GM23248 (cell line): ENCODE measurements around the gene COQ9. TPM values are rescaled to one million over a fixed set of nuclear protein-coding genes. Genes with fewer than 3 reads are reported as not detected.

Source experiments
- DNase-seq: peaks from one replicate; pipeline ENCODE4 v3.0.0-alpha.2; 2015
- H2AFZ ChIP-seq: fragments of 200-600 bp; sonication (generic); 2 replicates; pipeline ENCODE4 v1.6.1; 2016; ENCODE audit warnings: antibody characterized with exemption
- H3F3A ChIP-seq: fragments of 200-600 bp; sonication (generic); 2 replicates; pipeline ENCODE4 v1.6.1; 2016; ENCODE audit warnings: mild to moderate bottlenecking, antibody characterized with exemption, mixed run types; ENCODE audit not compliant: insufficient read depth
- H3K27ac ChIP-seq: fragments of 200-600 bp; sonication (generic); 2 replicates; pipeline ENCODE4 v1.5.1; 2016; ENCODE audit warnings: mild to moderate bottlenecking
- H3K27me3 ChIP-seq: fragments of 200-600 bp; sonication (generic); replicated peaks from 2 replicates; pipeline ENCODE4 v1.6.1; 2016; ENCODE audit warnings: mild to moderate bottlenecking; ENCODE audit not compliant: insufficient read depth
- H3K36me3 ChIP-seq: fragments of 200-600 bp; sonication (generic); 2 replicates; pipeline ENCODE4 v1.6.1; 2016; ENCODE audit warnings: low read depth, mild to moderate bottlenecking
- H3K4me1 ChIP-seq: fragments of 200-600 bp; sonication (generic); 2 replicates; pipeline ENCODE4 v1.6.1; 2016; ENCODE audit warnings: mild to moderate bottlenecking; ENCODE audit not compliant: insufficient read depth
- H3K4me2 ChIP-seq: fragments of 200-600 bp; sonication (generic); one replicate; pipeline ENCODE4 v1.6.1; 2016; ENCODE audit warnings: mild to moderate bottlenecking; ENCODE audit not compliant: unreplicated experiment
- H3K4me3 ChIP-seq: fragments of 200-600 bp; sonication (generic); 2 replicates; pipeline ENCODE4 v1.5.1; 2016; ENCODE audit warnings: mild to moderate bottlenecking
- H3K79me2 ChIP-seq: fragments of 200-600 bp; sonication (generic); 2 replicates; pipeline ENCODE4 v1.6.1; 2016; ENCODE audit warnings: mild to moderate bottlenecking; ENCODE audit not compliant: insufficient read depth
- H3K9ac ChIP-seq: fragments of 200-600 bp; sonication (generic); 2 replicates; pipeline ENCODE4 v1.6.1; 2016; ENCODE audit warnings: mild to moderate bottlenecking
- H3K9me2 ChIP-seq: fragments of 200-600 bp; sonication (generic); 2 replicates; pipeline ENCODE4 v1.6.1; 2016; ENCODE audit warnings: mixed run types, mild to moderate bottlenecking, moderate library complexity; ENCODE audit not compliant: insufficient read depth
- H3K9me3 ChIP-seq: fragments of 200-600 bp; sonication (generic); one replicate; pipeline ENCODE4 v1.6.1; 2017; ENCODE audit warnings: low read depth
- H4K20me1 ChIP-seq: fragments of 200-600 bp; sonication (generic); 2 replicates; pipeline ENCODE4 v1.6.0; 2016; ENCODE audit not compliant: insufficient read depth
- EZH2 ChIP-seq: fragments of 200-600 bp; sonication (generic); IDR thresholded peaks from 2 replicates; pipeline ENCODE4 v1.6.1; 2018; ENCODE audit warnings: antibody characterized with exemption, mild to moderate bottlenecking; ENCODE audit not compliant: insufficient read depth, poor library complexity, severe bottlenecking
- EZH2phosphoT487 ChIP-seq: fragments of 200-600 bp; sonication (generic); IDR thresholded peaks from 2 replicates; pipeline ENCODE4 v1.6.1; 2018; ENCODE audit warnings: antibody characterized with exemption, moderate library complexity, mild to moderate bottlenecking, low read depth; ENCODE audit not compliant: insufficient read depth
- WGBS, 2 experiments: methylation state at CpG; one replicate each; pipeline ENCODE4 v1.1.6; 2015 to 2017; ENCODE audit warnings: low lambda C conversion rate in 2 of 2, low coverage in 1 of 2; ENCODE audit errors: missing lambda C conversion rate in 2 of 2; 5-methylcytosine and 5-hydroxymethylcytosine counted together
- in situ Hi-C: fragments of 300-500 bp; cut with MboI; formaldehyde crosslinking; loops from 2 replicates; pipeline ENCODE4 v1.15.0; 2020
- polyA plus RNA-seq: library from polyadenylated mRNA; unstranded; fragments of >200 nt; fragmentation: Nextera tagmentation; extraction: Ambion mirVana; gene quantifications from 2 replicates; pipeline ENCODE4 v1.2.1, GENCODE V29; 2016
- total RNA-seq: library from RNA; depleted of rRNA; stranded (reverse); fragments of >200 nt; shearing (Covaris generic); gene quantifications from 2 replicates; pipeline ENCODE4 v1.2.3, GENCODE V29; 2014

Gene COQ9
- total and polyA plus RNA-seq, 2 experiments from 2014 or later, result 41.3 to 41.8 TPM

GRCh38 chr16:57413733-57414132, 33.5 kb upstream of the COQ9 start:
- in situ Hi-C loops, result no loop called here

GRCh38 chr16:57416084-57416483, 31.2 kb upstream of the COQ9 start:
- WGBS, 2 experiments, result 75 to 79% methylated on average over 8 to 16 of the region's 16 CpGs
- H3K79me2 ChIP-seq, result no peaks in the 10 kb centered on the region
- H3K9me2 ChIP-seq, result no peaks in the 10 kb centered on the region
- 0 out of 2 replicates have a peak, but pooled peaks cover 2% of the 10 kb centered on the region for H3K4me1 ChIP-seq
- in situ Hi-C loops, result loop anchor here (5.0 kb wide), 1 partner anchor 114 kb away; no protein-coding TSS in a partner anchor
- no peak for DNase-seq
- H4K20me1 ChIP-seq, result no peaks in the 10 kb centered on the region
- H3K9ac ChIP-seq, result no peak overlapping the region
- H3K4me3 ChIP-seq, result no peak overlapping the region
- H3K27me3 ChIP-seq, result peaks cover 19% of the 10 kb centered on the region
- TF ChIP-seq EZH2phosphoT487, result no peak
- TF ChIP-seq EZH2, result no peak
- H3K9me3 ChIP-seq, result no peaks in the 10 kb centered on the region
- H3K27ac ChIP-seq, result no peak overlapping the region
- H3K4me2 ChIP-seq, result no peak overlapping the region
- H3F3A ChIP-seq, result no peaks in the 10 kb centered on the region
- H2AFZ ChIP-seq, result no peak overlapping the region
- no peaks in the 10 kb centered on the region for H3K36me3 ChIP-seq

More at GRCh38 chr16:57413733-57414132, 33.5 kb upstream of the COQ9 start:
- Histone ChIP-seq H3K79me2 (no peaks in the 10 kb centered on the region), H3K27ac (no peak overlapping the region), H4K20me1 (no peaks in the 10 kb centered on the region), H3K4me2 (no peak overlapping the region), H3K9ac (no peak overlapping the region), H3K9me2 (no peaks in the 10 kb centered on the region), H3K36me3 (no peaks in the 10 kb centered on the region), H3K4me1 (0 out of 2 replicates have a peak, but pooled peaks cover 2% of the 10 kb centered on the region), H2AFZ (no peak overlapping the region), H3K9me3 (no peaks in the 10 kb centered on the region), H3F3A (no peaks in the 10 kb centered on the region), H3K27me3 (peaks cover 27% of the 10 kb centered on the region), H3K4me3 (no peak overlapping the region)
- no peak for TF ChIP-seq EZH2phosphoT487
- TF ChIP-seq EZH2, result no peak
- 35 to 38% methylated on average over 7 of the region's 7 CpGs for WGBS, 2 experiments
- DNase-seq, result no peak

DNA sequence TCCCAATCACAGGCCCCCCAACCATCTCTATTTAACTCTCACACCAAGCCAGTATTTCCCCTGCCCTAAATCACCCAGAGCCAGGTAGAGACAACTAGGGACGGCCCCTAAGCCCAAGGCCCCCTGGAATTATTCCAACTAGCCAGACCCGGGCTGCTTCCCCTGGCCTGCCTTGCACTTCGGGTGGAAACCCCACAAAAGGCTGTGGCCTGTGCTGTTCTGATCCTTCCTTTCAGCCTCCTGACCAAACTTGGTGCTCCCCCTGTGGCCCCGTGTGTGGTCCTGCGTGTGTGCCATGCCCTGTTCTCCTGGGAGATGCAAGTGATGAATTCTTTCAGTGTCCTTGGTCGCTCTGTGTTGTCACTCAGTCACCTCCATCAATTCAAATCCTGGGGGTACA, 27.8 kb upstream of the COQ9 start:
- no peaks in the 10 kb centered on the region for H3K27me3 ChIP-seq
- in situ Hi-C loops, result loop anchor here (5.0 kb wide), 1 partner anchor 117 kb away; no protein-coding TSS in a partner anchor

GRCh38 chr16:57422026-57422944, 25.0 kb upstream of the COQ9 start:
- no peaks in the 10 kb centered on the region for H3K36me3 ChIP-seq

More for the DNA sequence above, 27.8 kb upstream of the COQ9 start:
- Histone ChIP-seq H2AFZ (no peak overlapping the region), H3K9me3 (no peaks in the 10 kb centered on the region), H4K20me1 (no peaks in the 10 kb centered on the region), H3K4me2 (no peak overlapping the region), H3F3A (peaks cover 9% of the 10 kb centered on the region; the same call in 1 of the 2 replicates), H3K79me2 (no peaks in the 10 kb centered on the region), H3K27ac (no peak overlapping the region), H3K36me3 (no peaks in the 10 kb centered on the region), H3K9me2 (no peaks in the 10 kb centered on the region), H3K4me1 (peaks cover 8% of the 10 kb centered on the region; the same call in 1 of the 2 replicates), H3K4me3 (no peak overlapping the region), H3K9ac (no peak overlapping the region)
- TF ChIP-seq EZH2phosphoT487 (no peak), EZH2 (no peak)
- 65 to 67% methylated on average over 6 of the region's 6 CpGs for WGBS, 2 experiments
- DNase-seq, result no peak

More at GRCh38 chr16:57422026-57422944, 25.0 kb upstream of the COQ9 start:
- no peaks in the 10 kb centered on the region for H3K9me2 ChIP-seq
- H3K27me3 ChIP-seq, result no peaks in the 10 kb centered on the region
- no peaks in the 10 kb centered on the region for H3K9me3 ChIP-seq
- in situ Hi-C loops, result no loop called here
- H3K79me2 ChIP-seq, result no peaks in the 10 kb centered on the region
- 36 to 41% methylated on average over 10 of the region's 10 CpGs for WGBS, 2 experiments
- no peaks in the 10 kb centered on the region for H4K20me1 ChIP-seq
- TF ChIP-seq EZH2phosphoT487, result no peak
- no peak for TF ChIP-seq EZH2
- no peak overlapping the region for H3K4me3 ChIP-seq
- peaks cover 9% of the 10 kb centered on the region; the same call in 1 of the 2 replicates for H3F3A ChIP-seq
- H3K27ac ChIP-seq, result no peak overlapping the region
- H3K4me2 ChIP-seq, result no peak overlapping the region
- H2AFZ ChIP-seq, result peak overlapping the region; percentile 51
- no peak overlapping the region for H3K9ac ChIP-seq
- peaks cover 6% of the 10 kb centered on the region; the same call in 1 of the 2 replicates for H3K4me1 ChIP-seq
- DNase-seq, result peak; percentile 65
